Left ventricle myocardium inferior (tissue), 1 donor: ENCODE measurements around the gene TMEM9. TPM values are rescaled to one million over a fixed set of nuclear protein-coding genes. Genes with fewer than 3 reads are reported as not detected.

ENCODE experiments used
- DNase-seq: peaks from one replicate; pipeline ENCODE4 v3.0.0-alpha.2; 2020
- H3K27ac ChIP-seq: fragments of 200-600 bp; replicated peaks from 2 replicates; pipeline ENCODE4 v1.8.0; 2021
- H3K27me3 ChIP-seq: fragments of 200-600 bp; 2 replicates; pipeline ENCODE4 v1.8.0; 2021; ENCODE audit warnings: low read depth
- H3K36me3 ChIP-seq: fragments of 200-600 bp; 2 replicates; pipeline ENCODE4 v1.8.0; 2021
- H3K4me1 ChIP-seq: fragments of 200-600 bp; 2 replicates; pipeline ENCODE4 v1.8.0; 2021
- H3K4me3 ChIP-seq: fragments of 200-600 bp; 2 replicates; pipeline ENCODE4 v1.8.0; 2021; ENCODE audit warnings: mild to moderate bottlenecking, moderate library complexity
- H3K9me3 ChIP-seq: fragments of 200-600 bp; replicated peaks from 2 replicates; pipeline ENCODE4 v1.8.0; 2021
- intact Hi-C: fragments of 100-400 bp; cut with micrococcal nuclease; formaldehyde crosslinking; loops from one replicate; pipeline ENCODE4 v1.11.0; 2022
- total RNA-seq: library from RNA; stranded (reverse); fragmentation: NEBNext Ultra II Directional; extraction: Animal tissue kit (Norgen Biotek cat#: 25700); gene quantifications from one replicate; pipeline ENCODE4 v1.2.1, GENCODE V29; 2021
- TF ChIP-seq, protein P1 (sequence below): fragments of 200-600 bp; IDR thresholded peaks from 2 replicates; pipeline ENCODE4 v1.8.0; 2021; ENCODE audit warnings: antibody characterized with exemption, mild to moderate bottlenecking, borderline replicate concordance
- donor health status: DM: no; HTN: yes; CAD: no; lungs with severe emphysema.

TMEM9 gene
- total RNA-seq, 1 donor from 2014 or later: 25.3 TPM

DNA sequence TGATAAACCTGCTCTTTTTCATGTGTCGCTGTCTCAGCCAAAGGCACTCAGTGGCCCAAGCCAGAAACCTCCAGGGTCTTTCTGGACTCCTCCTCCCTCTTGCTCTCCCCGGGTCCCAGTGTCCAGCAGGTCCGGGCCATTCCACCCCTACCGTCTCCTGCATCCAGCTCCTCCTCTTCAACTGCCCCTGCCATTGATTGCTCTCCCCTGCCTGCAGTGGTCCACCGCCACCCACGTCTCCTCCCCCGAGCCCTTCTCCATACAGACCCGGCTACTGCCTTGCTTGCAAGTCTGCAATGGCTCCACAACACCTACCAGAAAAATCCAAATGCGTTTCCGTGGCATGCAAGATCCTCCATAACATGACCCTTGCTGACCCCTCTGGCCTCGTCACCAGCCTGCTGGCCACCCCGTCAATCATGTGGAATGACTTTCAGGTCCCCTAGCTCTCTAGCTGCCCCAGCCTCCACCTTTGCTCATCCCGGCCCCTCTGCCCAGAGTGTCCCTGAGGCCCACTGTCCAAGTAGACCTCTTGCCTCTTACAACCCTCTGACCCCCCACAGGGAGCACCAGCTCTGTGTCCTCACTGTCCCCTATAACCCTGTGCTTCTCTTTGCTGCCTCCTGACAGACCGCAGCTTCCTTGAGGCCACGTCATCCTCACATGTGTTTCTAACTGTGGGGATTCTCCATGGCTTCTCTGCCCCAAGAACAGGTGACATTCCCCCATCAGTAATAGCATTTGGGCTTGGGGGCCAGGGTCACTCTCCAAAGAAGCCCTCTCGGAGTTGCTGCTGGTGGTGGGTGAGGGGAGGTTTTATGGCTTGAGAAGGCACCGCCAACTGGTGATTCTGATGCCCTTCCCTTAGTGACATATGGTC lies 57.1 kb downstream of the TMEM9 start:
- no peaks in the 10 kb centered on the region for H3K9me3 ChIP-seq
- no peaks in the 10 kb centered on the region for H3K4me1 ChIP-seq
- H3K36me3 ChIP-seq: no peaks in the 10 kb centered on the region
- TF ChIP-seq, protein P1, sequence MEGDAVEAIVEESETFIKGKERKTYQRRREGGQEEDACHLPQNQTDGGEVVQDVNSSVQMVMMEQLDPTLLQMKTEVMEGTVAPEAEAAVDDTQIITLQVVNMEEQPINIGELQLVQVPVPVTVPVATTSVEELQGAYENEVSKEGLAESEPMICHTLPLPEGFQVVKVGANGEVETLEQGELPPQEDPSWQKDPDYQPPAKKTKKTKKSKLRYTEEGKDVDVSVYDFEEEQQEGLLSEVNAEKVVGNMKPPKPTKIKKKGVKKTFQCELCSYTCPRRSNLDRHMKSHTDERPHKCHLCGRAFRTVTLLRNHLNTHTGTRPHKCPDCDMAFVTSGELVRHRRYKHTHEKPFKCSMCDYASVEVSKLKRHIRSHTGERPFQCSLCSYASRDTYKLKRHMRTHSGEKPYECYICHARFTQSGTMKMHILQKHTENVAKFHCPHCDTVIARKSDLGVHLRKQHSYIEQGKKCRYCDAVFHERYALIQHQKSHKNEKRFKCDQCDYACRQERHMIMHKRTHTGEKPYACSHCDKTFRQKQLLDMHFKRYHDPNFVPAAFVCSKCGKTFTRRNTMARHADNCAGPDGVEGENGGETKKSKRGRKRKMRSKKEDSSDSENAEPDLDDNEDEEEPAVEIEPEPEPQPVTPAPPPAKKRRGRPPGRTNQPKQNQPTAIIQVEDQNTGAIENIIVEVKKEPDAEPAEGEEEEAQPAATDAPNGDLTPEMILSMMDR: no peak
- H3K27ac ChIP-seq: no peak overlapping the region
- no peak for DNase-seq
- H3K4me3 ChIP-seq: no peak overlapping the region
- peaks cover 22% of the 10 kb centered on the region for H3K27me3 ChIP-seq
- intact Hi-C loops: no loop called here

DNA sequence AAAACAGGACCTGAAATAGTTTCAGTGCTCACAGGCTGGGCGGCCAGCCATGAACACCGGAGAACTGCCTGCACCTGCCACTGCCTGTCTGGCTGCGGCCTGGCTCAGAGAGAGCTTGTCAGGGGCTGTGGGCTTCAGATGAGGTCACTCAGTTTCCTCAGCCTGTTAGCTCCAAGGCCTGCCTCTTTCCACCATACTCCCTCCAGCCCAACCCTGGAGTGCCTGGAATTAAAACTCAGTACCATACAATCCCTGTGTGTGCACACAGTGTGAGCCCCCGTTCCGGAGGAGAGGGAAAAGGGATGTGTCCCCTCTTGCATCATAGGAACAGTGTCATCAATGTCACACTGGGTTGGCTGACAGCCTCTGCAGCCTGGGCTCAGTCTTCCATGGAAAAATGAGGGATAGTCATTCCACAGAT lies 58.2 kb downstream of the TMEM9 start:
- Histone ChIP-seq H3K27me3 (peaks cover 22% of the 10 kb centered on the region), H3K36me3 (no peaks in the 10 kb centered on the region), H3K27ac (no peak overlapping the region), H3K9me3 (no peaks in the 10 kb centered on the region), H3K4me1 (no peaks in the 10 kb centered on the region), H3K4me3 (no peak overlapping the region)
- intact Hi-C loops: no loop called here
- TF ChIP-seq, protein P1: no peak
- DNase-seq: no peak

DNA sequence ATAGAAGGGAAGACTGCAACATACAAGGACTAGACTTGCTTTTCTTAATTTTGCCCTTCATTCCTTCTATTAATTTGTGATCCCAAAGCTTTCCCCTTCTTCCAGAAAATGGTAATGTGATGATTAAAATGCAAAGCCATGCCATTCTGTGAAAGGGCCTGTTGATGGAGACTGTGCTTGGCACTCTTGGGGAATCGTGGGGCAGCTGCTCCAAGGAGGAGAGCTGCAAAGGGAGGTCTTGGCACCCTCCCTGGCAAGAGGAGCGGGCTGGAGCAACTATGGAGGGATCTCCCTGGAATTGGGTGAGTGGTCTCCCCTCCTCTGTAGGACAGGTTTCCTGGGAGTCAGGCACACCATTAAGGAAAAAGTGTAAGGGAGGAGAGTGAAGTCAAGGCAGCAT lies 58.7 kb downstream of the TMEM9 start:
- Histone ChIP-seq H3K9me3 (no peaks in the 10 kb centered on the region), H3K27me3 (peaks cover 19% of the 10 kb centered on the region), H3K36me3 (no peaks in the 10 kb centered on the region), H3K27ac (no peak overlapping the region), H3K4me1 (no peaks in the 10 kb centered on the region), H3K4me3 (no peak overlapping the region)
- DNase-seq: no peak
- intact Hi-C loops: no loop called here
- TF ChIP-seq, protein P1: no peak

DNA sequence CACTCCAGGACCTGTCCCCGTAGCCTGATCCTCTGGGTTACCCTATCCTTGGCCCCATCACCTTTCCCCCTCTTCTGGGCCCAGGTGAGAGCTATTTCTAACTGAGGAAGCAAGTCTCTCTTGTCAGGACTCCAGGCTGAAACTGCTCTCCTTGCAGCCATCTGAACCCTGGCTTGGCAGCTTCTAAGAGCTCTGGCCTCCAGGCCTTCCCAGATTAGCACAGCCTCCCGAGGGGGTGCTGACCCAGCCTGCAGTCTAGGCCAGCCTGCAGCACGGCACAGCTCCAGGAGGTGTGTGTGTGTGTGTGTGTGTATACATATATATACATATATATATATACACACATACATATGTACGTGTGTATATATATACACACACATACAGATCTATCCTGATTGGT lies 59.4 kb downstream of the TMEM9 start:
- no peaks in the 10 kb centered on the region for H3K4me1 ChIP-seq
- no peak overlapping the region for H3K4me3 ChIP-seq
- intact Hi-C loops: no loop called here
- no peak overlapping the region for H3K27ac ChIP-seq
- TF ChIP-seq, protein P1: no peak
- H3K27me3 ChIP-seq: peaks cover 11% of the 10 kb centered on the region
- H3K36me3 ChIP-seq: no peaks in the 10 kb centered on the region
- no peak for DNase-seq
- no peaks in the 10 kb centered on the region for H3K9me3 ChIP-seq

DNA sequence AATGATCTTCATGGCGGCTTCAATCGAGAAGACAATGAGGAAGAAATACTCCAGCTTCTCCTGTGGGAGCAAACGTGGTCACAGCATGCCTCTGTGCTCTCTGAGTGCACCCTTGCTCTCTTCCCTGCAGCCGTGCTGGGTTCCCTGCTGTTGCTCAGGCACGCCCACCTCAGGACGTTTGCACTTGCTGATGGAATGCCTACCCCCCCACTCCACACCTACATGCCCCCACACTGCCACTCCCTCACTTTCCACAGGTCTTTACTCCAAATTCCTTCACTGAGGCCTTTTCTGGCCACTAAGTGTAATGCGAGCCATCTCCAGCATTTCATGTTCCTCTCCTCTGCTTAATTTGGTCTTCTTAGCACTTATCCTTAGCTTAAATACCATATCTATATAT lies 60.3 kb downstream of the TMEM9 start:
- peaks cover 8% of the 10 kb centered on the region for H3K27me3 ChIP-seq
- no peak for DNase-seq
- intact Hi-C loops: no loop called here
- H3K4me3 ChIP-seq: no peak overlapping the region
- H3K36me3 ChIP-seq: no peaks in the 10 kb centered on the region
- no peaks in the 10 kb centered on the region for H3K9me3 ChIP-seq
- no peak overlapping the region for H3K27ac ChIP-seq
- H3K4me1 ChIP-seq: no peaks in the 10 kb centered on the region
- TF ChIP-seq, protein P1: no peak
